Fibroblast of peridontal ligament (primary cell): ENCODE results near the gene TADA2B.
"Not testable (repeated sequence)": the region's sequence is repeated elsewhere in the genome, so short reads cannot be mapped to it uniquely, and the experiment has no call there.

ENCODE experiments used
- DNase-seq: peaks from one replicate; pipeline ENCODE4 v3.0.0-alpha.2; 2010; ENCODE audit errors: extremely low read depth

Gene TADA2B

DNA sequence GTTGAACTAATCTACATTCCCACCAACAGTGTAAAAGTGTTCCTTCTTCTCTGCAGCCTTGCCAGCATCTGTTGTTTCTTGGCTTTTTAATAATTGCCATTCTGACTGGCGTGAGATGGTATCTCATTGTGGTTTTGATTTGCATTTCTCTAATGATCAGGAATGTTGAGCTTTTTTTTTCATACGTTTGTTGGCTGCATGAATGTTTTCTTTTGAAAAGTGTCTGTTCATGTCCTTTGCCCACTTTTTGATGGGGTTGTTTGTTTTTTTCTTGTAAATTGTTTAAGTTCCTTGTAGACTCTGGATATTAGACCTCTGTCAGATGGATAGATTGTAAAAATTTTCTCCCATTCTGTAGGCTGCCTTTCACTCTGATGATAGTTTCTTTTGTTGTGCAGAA, 36.7 kb downstream of the TADA2B start:
- DNase-seq, result not testable (repeated sequence)

DNA sequence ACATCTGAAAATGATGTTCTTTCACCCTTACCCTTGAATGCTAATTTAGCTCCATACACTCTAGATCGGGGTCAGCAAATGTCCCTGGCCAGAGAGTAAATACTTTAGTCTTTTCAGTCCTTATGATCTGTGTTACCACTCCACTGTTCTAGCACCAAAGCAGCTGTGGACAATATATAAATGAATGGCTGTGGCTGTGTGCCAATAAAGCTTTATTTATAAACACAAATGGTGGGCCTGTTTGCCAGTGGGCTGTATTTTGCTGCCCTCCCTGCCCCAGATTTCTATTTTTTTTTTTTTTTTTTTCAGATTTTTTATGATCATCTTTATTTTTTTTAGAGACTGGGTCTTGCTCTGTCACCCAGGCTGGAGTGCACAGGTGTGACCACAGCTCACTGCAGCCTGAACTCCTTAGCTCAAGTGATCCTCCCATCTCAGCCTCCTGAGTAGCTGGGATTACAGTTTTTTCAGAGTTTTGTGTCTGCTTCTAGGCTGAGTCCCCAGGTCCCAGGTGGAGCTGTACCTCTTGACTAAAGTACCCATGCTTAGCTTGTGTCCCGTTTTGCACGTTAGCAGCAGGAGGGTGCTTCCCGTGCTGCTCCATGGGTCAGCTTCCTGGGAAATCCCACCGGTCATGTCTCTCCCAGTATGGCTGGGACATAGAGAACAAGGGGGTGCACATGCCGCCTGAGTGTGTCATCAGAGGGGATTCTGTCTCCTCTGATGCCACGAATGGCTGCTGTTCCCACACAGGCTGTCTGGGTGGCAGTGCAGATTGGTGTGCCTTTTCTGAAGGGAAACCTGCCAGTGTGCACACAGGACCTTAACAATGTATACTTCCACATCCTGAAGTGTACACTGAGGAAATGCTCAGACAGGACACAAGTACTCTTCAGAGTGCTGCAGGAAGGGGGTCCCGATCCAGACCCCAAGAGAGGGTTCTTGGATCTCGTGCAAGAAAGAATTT, 40.7 kb downstream of the TADA2B start:
- DNase-seq, result no peak

GRCh38 chr4:7084564-7084961, 41.4 kb downstream of the TADA2B start:
- DNase-seq, result not testable (repeated sequence)

DNA sequence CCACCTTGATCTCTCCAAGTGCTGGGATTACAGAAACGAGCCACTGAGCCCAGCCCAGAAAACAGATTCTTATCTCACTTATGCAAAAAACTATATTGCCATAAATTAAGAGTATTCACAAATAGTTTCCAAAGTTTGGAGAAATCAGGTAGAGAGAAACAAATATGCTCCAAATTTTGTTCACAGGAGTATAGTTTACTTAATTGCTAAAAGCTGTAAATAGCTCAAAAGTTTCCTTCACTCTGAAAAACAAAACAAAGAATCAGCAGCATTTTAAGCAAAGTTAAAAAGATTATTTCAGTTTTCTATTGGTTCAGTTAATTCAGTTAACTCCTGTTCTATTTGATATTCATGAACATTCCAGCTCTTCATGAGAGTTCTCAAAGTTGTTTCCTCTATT, 43.2 kb downstream of the TADA2B start:
- no peak for DNase-seq

- DNase-seq, result no peak
Observed at GRCh38 chr4:7087036-7087435, 43.9 kb downstream of the TADA2B start.

GRCh38 chr4:7089213-7089986, 46.2 kb downstream of the TADA2B start:
- no peak for DNase-seq

GRCh38 chr4:7092026-7092425, 48.9 kb downstream of the TADA2B start:
- DNase-seq, result no peak

- DNase-seq, result no peak
Observed at GRCh38 chr4:7094916-7095315, 51.7 kb downstream of the TADA2B start.

DNA sequence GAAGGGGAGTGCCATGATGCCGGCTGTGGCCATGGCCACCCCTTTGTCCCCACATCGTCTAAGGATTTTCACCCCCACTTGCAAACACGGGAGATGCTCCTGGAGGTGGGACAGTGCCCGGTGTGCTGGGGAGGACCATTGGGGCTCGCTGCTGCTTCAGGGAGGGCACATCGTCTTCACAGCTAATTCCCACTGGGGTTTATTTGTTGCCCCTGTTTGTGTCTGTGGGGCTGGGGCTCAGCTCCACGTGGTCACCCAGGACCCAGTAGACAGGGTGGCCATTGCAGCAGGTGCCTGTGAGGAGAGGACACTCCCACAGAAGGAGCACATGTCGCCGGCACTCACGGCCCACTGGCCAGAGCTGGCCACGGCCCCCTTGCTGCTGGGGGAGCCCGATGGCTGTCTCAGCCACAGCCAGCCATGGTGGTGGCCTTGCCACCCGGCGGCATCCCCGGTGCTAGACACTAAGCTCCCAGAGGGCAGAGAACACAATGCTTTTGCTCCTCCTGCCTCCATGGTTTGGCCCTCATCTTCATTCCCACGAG, 52.5 kb downstream of the TADA2B start:
- no peak for DNase-seq

DNA sequence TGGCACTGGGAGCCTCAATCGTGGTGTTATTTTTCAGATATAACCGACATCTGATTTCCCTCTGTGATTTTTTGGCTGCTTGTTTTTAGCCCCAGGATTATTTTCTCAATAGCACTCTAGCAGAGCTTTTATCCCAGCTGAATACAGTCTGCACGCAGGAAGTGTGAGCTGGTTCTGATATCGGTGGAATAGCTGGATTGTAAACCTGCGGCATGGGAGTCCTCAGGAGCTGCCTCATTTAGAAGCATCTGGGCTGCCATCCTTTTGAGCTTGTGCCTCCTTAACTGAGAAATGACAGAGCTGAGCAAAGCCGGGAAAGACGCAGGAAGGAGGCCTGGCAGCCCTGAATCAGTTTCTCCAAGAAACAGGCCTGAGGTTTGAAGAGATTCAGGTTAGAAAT, 53.1 kb downstream of the TADA2B start:
- DNase-seq, result no peak

DNA sequence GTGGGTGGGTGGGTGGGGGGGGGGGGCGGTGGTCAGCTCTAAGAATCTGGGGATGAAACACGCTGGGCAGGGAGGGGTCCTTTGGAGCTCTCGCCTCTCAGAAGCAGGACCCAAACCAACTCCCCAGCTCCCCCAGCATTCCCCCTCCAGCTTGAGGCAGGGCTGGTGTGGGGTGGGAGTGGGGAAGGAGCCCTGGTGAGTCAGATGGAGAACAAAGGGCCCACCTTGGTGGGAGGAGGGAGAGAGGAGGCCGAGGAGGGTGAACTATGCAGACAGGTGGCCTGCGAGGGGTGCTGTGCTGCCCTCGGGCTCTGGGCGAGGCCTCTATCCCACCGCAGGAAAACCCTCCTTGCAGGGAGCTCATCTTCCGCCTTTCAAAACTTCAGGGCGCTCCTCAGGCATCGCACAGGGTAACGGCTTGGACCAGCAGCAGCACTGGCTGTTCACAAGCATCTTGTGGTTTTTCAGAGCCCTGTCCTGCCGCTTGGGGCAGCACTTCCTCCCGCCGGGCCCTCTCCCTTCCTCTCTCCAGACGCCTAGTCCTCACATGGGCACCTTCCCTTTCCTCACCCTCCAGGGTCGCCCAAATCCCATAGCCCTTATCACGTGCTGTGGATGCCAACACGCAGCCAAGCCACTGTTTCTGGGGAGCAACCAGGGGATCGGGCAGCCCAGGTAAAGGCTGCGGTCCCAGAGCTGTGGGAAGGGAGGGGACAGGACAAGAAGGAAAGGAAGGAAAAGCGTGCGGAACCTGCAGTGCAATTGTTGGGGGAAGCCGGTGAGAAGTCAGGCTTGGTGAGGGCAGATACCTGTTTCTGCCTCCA, 58.7 kb downstream of the TADA2B start:
- DNase-seq, result peak; percentile 57

DNA sequence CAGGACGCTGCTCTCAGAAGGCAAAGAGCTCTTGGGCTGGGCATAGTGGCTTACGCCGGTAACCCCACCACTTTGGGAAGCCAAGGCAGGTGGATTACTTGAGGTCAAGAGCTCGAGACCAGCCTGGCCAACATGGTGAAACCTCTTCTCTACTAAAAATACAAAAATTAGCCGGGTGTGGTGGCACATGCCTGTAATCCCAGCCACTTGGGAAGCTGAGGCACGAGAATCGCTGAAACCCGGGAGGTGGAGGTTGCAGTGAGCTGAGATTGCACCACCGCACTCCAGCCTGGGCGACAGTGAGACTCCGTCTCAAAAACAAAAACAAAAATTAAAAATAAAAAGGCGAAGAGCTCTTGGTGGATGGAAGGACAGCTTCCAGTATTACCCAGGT, 59.3 kb downstream of the TADA2B start:
- DNase-seq, result not testable (repeated sequence)

GRCh38 chr4:7103031-7103606, 59.9 kb downstream of the TADA2B start:
- peak; percentile 47 for DNase-seq

DNA sequence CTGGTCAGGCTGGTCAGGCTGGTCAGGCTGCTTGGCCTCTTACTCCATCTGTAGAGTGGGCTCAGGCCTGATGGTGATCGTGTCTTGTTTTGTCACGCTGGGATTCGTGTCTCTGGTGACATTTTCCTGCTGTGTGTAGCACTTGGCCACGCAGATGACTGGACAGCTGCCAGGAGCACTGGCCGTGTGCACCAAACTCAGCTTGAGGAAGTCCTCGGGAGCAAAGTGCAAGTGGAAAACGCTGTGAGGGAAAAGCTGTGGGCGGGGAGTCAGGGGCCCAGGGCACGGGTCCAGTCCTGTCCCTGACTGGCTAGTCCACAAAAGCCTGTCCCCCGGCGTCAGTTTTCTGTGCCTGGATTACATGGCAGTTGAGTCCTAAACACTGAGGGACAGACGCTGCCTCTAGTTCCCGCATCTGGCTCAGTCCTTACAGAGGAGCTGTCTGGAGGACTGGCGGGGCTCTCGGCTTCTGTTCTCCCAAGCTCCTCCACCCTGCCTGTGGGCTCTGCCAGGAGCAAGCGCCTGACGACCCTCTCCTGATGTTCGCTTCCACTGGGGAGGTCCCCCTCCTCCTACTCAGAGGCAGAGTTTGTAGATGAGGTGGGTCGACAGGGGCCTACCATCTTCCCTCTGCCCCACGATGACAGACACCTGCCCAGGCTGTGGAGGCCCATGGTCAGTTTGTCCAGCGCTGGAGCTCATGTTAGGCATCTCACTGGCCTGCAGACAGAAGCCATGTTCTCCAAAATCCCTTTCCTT, 60.6 kb downstream of the TADA2B start:
- no peak for DNase-seq

GRCh38 chr4:7104366-7105031, 61.3 kb downstream of the TADA2B start:
- DNase-seq, result no peak

- DNase-seq, result no peak
Observed at GRCh38 chr4:7105276-7105675, 62.1 kb downstream of the TADA2B start.

DNA sequence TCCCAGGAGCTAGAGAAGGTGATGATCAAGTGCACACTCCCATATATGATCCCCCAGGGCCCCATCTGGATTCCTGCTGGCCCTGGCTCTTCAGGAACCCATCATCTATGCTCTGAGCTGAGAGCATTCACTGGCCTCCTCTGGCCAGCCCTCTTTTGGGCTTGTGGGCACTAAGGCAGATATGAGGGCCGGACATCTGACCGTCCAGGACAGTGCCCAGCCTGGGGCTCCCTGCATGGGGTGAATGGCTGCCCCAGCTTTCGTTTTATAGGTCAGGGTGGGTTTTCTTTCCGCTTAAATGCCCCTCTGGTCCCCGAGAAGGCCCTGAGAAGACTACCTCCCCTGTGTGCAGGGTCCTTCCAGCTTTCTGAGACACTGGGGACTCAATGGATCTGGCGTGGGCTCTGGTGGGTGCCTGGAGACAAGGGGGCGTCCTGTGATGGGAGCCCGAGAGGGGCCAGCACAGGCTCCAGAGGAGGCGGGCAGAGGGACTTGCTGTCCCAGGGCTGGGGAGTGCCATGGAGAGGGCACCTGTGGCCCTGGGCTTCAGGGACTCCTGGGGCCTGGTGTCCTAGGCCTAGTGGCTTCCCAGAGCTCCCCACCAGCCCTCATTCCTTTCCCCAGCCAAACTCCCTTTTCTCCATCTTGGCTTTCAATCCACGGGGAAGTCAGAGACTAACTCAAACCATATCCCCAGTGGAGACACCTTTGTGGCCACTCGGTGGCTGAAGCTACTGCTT, 64.2 kb downstream of the TADA2B start:
- DNase-seq, result no peak
